ENCODE results near the gene RELN. TPM values are rescaled to one million over a fixed set of nuclear protein-coding genes. Genes with fewer than 3 reads are reported as not detected.

RELN gene
- total and polyA plus RNA-seq, 2 experiments from 2014 or later: 3.9 to 22.0 TPM

DNA sequence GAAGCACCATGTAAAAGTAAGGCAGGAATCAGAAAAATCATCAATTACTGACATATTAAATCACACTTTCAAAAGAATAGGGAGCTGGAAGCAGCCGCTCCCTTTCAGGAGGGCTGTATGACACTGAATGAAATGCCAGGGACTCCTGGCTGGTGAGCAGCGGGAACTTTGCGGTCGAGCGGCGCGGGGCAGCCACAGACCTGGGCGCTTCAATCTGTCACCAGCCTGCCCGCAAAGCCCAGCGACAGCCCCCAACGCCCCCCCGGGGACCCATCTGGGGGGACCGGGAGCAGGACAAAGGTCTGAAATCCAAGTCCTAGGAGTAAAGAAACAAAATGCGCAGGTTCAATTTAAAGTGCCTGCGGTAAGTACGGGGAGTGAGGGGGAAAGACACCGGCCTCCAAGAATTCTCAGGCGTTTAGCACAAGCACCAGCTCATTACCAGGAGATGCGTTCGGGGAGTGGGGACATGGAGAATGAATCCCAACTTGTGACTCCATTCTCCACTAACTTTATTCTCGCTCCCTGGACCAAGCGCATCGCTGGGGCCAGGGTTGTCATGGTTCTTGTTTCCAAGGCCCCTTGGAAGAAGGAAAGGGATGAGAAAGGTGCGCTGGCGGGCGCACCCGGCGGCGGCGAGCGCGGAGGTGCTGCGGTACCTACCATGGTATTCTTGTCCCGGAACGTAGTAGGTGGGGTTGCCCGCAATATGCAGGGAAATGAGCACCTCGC is 824 bp downstream of the RELN start:
- H3K9me2 ChIP-seq (replicated peaks; ENCODE audit: insufficient read depth): no peaks in the 10 kb centered on the region
- no peaks in the 10 kb centered on the region for H3K9me3 ChIP-seq (ENCODE audit: low read depth)
- H3K27ac ChIP-seq: no peak overlapping the region
- no peaks in the 10 kb centered on the region for H3K36me3 ChIP-seq (replicated peaks; ENCODE audit: insufficient read depth, low read depth)
- H4K20me1 ChIP-seq (ENCODE audit: insufficient read depth, poor library complexity, severe bottlenecking): no peaks in the 10 kb centered on the region
- DNase-seq (ENCODE audit: low spot score): peak; percentile 4
- no peak overlapping the region for H2AFZ ChIP-seq
- no peak for TF ChIP-seq EZH2phosphoT487 (IDR thresholded peaks at IDR 0.05; ENCODE audit: low read depth, severe bottlenecking, unreplicated experiment)
- no peak for TF ChIP-seq EZH2 (IDR thresholded peaks at IDR 0.05; ENCODE audit: borderline replicate concordance)
- TF ChIP-seq, protein P1, sequence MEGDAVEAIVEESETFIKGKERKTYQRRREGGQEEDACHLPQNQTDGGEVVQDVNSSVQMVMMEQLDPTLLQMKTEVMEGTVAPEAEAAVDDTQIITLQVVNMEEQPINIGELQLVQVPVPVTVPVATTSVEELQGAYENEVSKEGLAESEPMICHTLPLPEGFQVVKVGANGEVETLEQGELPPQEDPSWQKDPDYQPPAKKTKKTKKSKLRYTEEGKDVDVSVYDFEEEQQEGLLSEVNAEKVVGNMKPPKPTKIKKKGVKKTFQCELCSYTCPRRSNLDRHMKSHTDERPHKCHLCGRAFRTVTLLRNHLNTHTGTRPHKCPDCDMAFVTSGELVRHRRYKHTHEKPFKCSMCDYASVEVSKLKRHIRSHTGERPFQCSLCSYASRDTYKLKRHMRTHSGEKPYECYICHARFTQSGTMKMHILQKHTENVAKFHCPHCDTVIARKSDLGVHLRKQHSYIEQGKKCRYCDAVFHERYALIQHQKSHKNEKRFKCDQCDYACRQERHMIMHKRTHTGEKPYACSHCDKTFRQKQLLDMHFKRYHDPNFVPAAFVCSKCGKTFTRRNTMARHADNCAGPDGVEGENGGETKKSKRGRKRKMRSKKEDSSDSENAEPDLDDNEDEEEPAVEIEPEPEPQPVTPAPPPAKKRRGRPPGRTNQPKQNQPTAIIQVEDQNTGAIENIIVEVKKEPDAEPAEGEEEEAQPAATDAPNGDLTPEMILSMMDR (IDR thresholded peaks at IDR 0.05; ENCODE audit: poor library complexity): no peak
- H3K4me3 ChIP-seq: peak overlapping the region; percentile 28
- peaks cover 53% of the 10 kb centered on the region for H3K27me3 ChIP-seq
- no peaks in the 10 kb centered on the region for H3K79me2 ChIP-seq
- H3K4me1 ChIP-seq (ENCODE audit: insufficient read depth): peaks cover 9% of the 10 kb centered on the region
- H3K4me2 ChIP-seq: peak overlapping the region; percentile 96
- 8% methylated on average over 35 of the region's 37 CpGs for WGBS (ENCODE audit: low lambda C conversion rate, missing lambda C conversion rate)

GRCh38 chr7:103987451-103987850 is 2.0 kb downstream of the RELN start:
- TF ChIP-seq EZH2 (IDR thresholded peaks at IDR 0.05; ENCODE audit: borderline replicate concordance): no peak
- TF ChIP-seq, protein P1 (IDR thresholded peaks at IDR 0.05; ENCODE audit: poor library complexity): no peak
- TF ChIP-seq EZH2phosphoT487 (IDR thresholded peaks at IDR 0.05; ENCODE audit: low read depth, severe bottlenecking, unreplicated experiment): no peak
- no peak overlapping the region for H3K4me3 ChIP-seq
- H3K4me2 ChIP-seq: no peak overlapping the region
- H3K27ac ChIP-seq: no peak overlapping the region
- H3K4me1 ChIP-seq (ENCODE audit: insufficient read depth): peaks cover 9% of the 10 kb centered on the region
- no peaks in the 10 kb centered on the region for H3K36me3 ChIP-seq (replicated peaks; ENCODE audit: insufficient read depth, low read depth)
- 59% methylated on average over 7 of the region's 7 CpGs for WGBS (ENCODE audit: low lambda C conversion rate, missing lambda C conversion rate)
- DNase-seq (ENCODE audit: low spot score): no peak
- no peak overlapping the region for H2AFZ ChIP-seq
- H4K20me1 ChIP-seq (ENCODE audit: insufficient read depth, poor library complexity, severe bottlenecking): no peaks in the 10 kb centered on the region
- peaks cover 60% of the 10 kb centered on the region for H3K27me3 ChIP-seq
- no peaks in the 10 kb centered on the region for H3K79me2 ChIP-seq
- H3K9me2 ChIP-seq (replicated peaks; ENCODE audit: insufficient read depth): no peaks in the 10 kb centered on the region
- H3K9me3 ChIP-seq (ENCODE audit: low read depth): no peaks in the 10 kb centered on the region

GRCh38 chr7:103985565-103986126 is 3.8 kb downstream of the RELN start:
- H3K4me3 ChIP-seq: no peak overlapping the region
- 82% methylated on average over 6 of the region's 6 CpGs for WGBS (ENCODE audit: low lambda C conversion rate, missing lambda C conversion rate)
- no peak for DNase-seq (ENCODE audit: low spot score)
- H3K4me1 ChIP-seq (ENCODE audit: insufficient read depth): peaks cover 9% of the 10 kb centered on the region
- no peaks in the 10 kb centered on the region for H4K20me1 ChIP-seq (ENCODE audit: insufficient read depth, poor library complexity, severe bottlenecking)
- no peaks in the 10 kb centered on the region for H3K79me2 ChIP-seq
- no peaks in the 10 kb centered on the region for H3K9me3 ChIP-seq (ENCODE audit: low read depth)
- TF ChIP-seq, protein P1 (IDR thresholded peaks at IDR 0.05; ENCODE audit: poor library complexity): no peak
- no peak for TF ChIP-seq EZH2phosphoT487 (IDR thresholded peaks at IDR 0.05; ENCODE audit: low read depth, severe bottlenecking, unreplicated experiment)
- no peak overlapping the region for H2AFZ ChIP-seq
- no peak overlapping the region for H3K4me2 ChIP-seq
- H3K27ac ChIP-seq: no peak overlapping the region
- H3K9me2 ChIP-seq (replicated peaks; ENCODE audit: insufficient read depth): no peaks in the 10 kb centered on the region
- H3K27me3 ChIP-seq: peaks cover 43% of the 10 kb centered on the region
- no peaks in the 10 kb centered on the region for H3K36me3 ChIP-seq (replicated peaks; ENCODE audit: insufficient read depth, low read depth)

Data from hepatocyte (in vitro differentiated cells).